KOPT-K1 (cell line): ENCODE results near the gene RRP1.

ENCODE experiments used
- H3K27ac ChIP-seq: fragments of 200-600 bp; sonication (generic); 2 replicates; pipeline ENCODE4 v1.5.1; 2016; ENCODE audit warnings: antibody characterized with exemption, mild to moderate bottlenecking, low read depth, low read length; ENCODE audit not compliant: poor library complexity, severe bottlenecking
- H3K36me3 ChIP-seq: fragments of 200-600 bp; sonication (generic); 2 replicates; pipeline ENCODE4 v1.5.1; 2017; ENCODE audit warnings: antibody characterized with exemption, mild to moderate bottlenecking, low read length, moderate library complexity; ENCODE audit not compliant: insufficient read depth
- H3K9me3 ChIP-seq: fragments of 200-600 bp; sonication (generic); 2 replicates; pipeline ENCODE4 v1.5.1; 2017; ENCODE audit warnings: antibody characterized with exemption, low read length, mild to moderate bottlenecking; ENCODE audit not compliant: insufficient read depth, poor library complexity, severe bottlenecking

RRP1 gene

DNA sequence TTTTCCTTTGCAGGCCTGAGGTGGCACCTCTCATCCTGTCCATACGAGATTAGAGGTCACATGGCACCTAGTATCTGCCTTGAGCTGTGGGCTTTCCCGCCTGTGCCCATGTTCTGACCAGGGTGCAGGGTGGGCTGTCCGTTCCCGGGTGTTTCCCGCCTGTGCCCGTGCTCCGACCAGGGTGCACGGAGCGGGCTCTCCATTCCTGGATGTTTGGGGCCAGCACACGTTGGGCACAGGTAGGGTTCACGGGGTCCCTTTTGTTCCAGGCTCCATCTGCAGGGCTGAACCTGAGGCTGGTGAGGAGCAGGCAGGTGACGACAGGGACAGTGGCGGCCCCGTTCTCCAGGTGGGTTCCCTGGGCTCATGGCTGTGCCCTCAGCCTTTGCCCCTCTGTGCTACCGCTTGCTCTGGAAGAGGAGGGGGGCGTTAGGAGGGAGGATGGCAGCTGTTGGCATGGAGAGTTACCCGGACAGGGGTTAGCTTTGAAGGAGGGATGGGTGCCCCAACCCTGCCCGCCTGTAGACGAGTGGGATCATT is 10.0 kb downstream of the RRP1 start:
- peaks cover 100% of the 10 kb centered on the region for H3K36me3 ChIP-seq
- H3K27ac ChIP-seq, result no peak overlapping the region
- no peaks in the 10 kb centered on the region for H3K9me3 ChIP-seq

DNA sequence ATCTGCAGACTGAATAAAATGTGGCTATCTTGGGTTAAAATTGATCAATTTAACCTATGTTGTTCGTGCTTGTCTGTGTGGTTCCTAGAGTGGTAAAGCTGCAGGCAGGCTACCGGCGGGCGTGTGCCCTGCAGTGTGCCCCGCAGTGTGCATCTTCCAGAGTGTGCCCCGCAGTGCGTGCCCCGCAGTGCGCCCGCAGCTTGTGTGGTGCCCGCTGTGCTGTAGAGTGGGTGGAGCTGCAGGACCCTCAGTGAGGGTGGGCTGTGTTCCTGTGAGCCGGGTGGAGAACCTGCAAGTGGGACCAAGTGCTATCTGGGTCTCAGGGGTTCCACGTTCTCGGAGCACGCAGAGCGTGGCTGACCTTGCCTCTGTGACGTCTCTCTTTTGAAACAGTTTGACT is 10.7 kb downstream of the RRP1 start:
- Histone ChIP-seq H3K27ac (no peak overlapping the region), H3K9me3 (no peaks in the 10 kb centered on the region), H3K36me3 (peaks cover 98% of the 10 kb centered on the region)

DNA sequence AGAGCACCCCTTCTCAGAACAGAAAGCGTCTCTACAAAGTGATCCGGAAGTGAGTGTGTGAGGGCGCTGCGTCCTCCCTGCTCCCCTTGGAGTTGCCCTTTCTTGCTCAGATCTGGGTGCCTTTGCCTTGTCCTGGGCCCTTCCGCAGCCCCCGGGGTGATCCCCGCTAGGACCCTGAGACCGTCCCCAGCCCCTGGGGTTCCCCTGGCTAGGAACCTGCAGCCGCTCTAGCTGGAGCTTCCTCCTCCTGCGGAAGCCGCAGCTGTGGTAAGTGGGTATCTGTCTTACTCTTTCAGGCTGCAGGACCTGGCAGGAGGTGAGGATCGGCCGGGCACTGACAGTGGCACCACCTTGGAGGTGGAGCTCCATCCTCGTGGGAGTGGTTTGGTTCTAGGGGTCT is 11.2 kb downstream of the RRP1 start:
- peaks cover 97% of the 10 kb centered on the region for H3K36me3 ChIP-seq
- H3K27ac ChIP-seq, result no peak overlapping the region
- H3K9me3 ChIP-seq, result no peaks in the 10 kb centered on the region

DNA sequence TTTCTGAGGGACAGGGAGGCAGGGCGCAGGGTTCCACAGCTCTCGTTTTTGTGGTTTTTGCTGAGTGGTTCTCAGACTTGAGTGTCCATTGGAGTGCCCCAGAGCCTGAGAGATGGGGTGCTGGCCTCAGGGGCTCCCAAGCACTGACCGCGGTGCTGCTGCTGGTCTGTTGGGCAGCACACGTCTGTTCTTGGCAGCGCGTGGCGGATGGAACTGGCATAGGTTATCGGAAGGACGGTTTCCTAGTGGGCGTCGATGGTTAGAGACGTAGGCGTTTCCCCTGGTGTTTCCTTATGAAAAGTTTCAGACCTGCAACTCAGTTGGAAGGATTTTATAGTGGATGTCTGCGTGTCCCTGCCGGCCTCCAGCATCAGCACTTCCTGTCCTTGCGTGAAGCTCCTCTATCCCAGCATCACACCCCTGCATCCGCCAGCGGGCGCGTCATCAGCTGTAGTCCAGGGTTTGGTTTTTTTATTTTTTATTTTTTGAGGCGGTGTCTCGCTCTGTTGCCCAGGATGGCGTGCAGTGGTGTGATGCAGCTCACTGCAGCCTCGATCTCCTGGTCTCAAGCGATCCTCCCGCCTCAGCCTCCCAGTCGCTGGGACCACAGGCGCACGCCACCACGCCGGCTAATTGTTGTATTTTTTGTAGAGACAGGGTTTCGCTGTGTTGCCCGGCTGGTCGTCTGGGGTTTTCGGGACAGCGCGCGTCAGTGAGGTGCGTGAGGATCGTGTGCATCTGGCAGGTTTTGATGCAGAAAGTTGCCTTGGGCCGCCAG is 11.8 kb downstream of the RRP1 start:
- Histone ChIP-seq H3K36me3 (peaks cover 97% of the 10 kb centered on the region), H3K27ac (no peak overlapping the region), H3K9me3 (no peaks in the 10 kb centered on the region)

- H3K9me3 ChIP-seq, result no peaks in the 10 kb centered on the region
- peaks cover 87% of the 10 kb centered on the region for H3K36me3 ChIP-seq
- H3K27ac ChIP-seq, result no peak overlapping the region
Observed at GRCh38 chr21:43802713-43803313, 13.4 kb downstream of the RRP1 start.

DNA sequence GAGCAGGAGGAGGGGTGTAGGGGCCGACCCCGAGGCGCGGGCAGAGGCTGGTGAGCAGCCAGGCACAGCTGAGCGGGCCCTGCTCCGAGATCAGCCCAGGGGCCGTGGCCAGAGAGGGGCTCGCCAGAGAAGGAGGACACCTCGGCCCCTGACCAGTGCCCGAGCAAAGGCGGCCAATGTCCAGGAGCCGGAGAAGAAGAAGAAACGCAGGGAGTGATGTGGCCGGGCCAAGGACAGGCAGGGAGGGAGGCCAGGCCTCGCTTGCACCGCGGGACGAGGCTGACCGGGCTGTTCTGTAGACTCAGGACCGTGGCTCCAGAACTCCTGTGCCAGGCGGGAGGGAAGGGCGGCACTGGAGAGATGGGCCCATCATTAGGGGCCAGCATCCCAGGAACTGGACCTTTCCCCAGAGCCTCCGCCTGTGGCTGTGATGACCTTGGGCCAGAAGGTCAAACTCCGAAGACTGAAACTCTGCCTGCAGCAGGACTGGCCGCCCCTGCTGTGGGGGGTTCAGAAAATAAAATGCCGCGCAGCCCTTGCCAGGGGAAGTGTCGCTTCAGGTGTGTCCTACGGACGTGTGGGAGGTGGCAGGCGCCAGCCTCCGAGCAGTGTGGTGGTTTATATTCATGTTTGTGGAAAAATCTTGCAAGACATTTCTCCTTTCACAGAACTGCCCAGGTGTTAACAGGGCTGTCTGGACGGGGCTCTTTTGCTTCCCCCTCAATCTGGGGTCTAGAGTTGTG is 14.4 kb downstream of the RRP1 start:
- Histone ChIP-seq H3K36me3 (peaks cover 77% of the 10 kb centered on the region), H3K9me3 (no peaks in the 10 kb centered on the region), H3K27ac (no peak overlapping the region)

DNA sequence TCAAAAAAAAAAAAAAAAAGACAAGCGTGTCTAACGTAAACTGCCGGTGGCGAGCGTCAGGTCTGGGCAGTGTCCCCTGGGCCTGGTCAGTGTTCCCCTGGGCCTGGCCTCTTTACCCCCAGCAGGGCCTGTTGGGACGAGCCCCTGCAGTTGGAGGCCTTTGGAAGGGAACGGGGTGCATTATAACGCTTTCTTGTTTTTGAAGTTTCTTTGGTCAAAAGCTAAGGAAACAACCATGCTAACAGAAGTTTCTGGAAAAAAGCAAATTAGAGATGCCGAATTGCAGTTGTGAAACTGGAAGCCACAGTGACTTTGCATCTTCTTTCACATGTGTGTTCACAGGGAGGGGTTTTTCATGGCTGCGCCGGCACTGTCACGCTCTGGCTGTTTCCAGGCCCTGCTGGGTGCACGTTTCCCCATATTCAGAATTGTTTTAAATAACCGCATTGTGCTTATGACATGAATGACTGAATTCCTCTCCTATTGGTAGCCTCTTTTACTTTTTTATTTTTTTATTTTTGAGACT is 16.0 kb downstream of the RRP1 start:
- Histone ChIP-seq H3K36me3 (peaks cover 61% of the 10 kb centered on the region), H3K27ac (no peak overlapping the region), H3K9me3 (no peaks in the 10 kb centered on the region)

- Histone ChIP-seq H3K9me3 (no peaks in the 10 kb centered on the region), H3K36me3 (peaks cover 53% of the 10 kb centered on the region), H3K27ac (no peak overlapping the region)
Observed at GRCh38 chr21:43806017-43806710, 16.8 kb downstream of the RRP1 start.

GRCh38 chr21:43808367-43808766 is 19.0 kb downstream of the RRP1 start:
- Histone ChIP-seq H3K36me3 (peaks cover 31% of the 10 kb centered on the region; the same call in 1 of the 2 replicates), H3K9me3 (no peaks in the 10 kb centered on the region), H3K27ac (no peak overlapping the region)

GRCh38 chr21:43808832-43809251 is 19.5 kb downstream of the RRP1 start:
- Histone ChIP-seq H3K9me3 (no peaks in the 10 kb centered on the region), H3K27ac (no peak overlapping the region), H3K36me3 (peaks cover 26% of the 10 kb centered on the region; the same call in 1 of the 2 replicates)

DNA sequence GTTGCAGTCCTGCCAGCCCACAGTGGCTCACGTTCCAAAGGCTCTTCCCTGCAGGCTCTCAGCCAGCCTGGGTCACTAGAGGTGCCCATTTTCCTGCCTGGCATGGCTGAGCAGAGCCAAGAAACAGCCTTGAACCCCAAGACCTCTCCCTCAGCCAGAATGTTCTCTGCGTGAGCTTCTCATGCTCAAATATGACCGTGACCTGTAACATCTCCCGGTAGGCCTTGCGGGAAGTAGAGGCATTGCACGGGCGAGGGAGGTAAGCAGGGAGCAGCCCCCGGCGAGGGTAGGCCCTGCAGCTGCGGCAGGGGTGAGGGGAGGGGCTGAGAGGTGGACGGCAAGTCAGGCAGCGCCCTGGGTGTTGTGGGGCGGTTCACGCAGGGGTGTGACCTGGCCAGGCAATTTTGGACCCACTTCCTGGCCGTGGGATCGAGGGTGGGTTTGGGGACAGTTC is 20.0 kb downstream of the RRP1 start:
- peaks cover 21% of the 10 kb centered on the region; the same call in 1 of the 2 replicates for H3K36me3 ChIP-seq

GRCh38 chr21:43809853-43810504 is 20.6 kb downstream of the RRP1 start:
- H3K27ac ChIP-seq, result no peak overlapping the region
- H3K9me3 ChIP-seq, result no peaks in the 10 kb centered on the region
- peaks cover 16% of the 10 kb centered on the region; the same call in 1 of the 2 replicates for H3K36me3 ChIP-seq

More for the DNA sequence above, 20.0 kb downstream of the RRP1 start:
- Histone ChIP-seq H3K9me3 (no peaks in the 10 kb centered on the region), H3K27ac (no peak overlapping the region)

DNA sequence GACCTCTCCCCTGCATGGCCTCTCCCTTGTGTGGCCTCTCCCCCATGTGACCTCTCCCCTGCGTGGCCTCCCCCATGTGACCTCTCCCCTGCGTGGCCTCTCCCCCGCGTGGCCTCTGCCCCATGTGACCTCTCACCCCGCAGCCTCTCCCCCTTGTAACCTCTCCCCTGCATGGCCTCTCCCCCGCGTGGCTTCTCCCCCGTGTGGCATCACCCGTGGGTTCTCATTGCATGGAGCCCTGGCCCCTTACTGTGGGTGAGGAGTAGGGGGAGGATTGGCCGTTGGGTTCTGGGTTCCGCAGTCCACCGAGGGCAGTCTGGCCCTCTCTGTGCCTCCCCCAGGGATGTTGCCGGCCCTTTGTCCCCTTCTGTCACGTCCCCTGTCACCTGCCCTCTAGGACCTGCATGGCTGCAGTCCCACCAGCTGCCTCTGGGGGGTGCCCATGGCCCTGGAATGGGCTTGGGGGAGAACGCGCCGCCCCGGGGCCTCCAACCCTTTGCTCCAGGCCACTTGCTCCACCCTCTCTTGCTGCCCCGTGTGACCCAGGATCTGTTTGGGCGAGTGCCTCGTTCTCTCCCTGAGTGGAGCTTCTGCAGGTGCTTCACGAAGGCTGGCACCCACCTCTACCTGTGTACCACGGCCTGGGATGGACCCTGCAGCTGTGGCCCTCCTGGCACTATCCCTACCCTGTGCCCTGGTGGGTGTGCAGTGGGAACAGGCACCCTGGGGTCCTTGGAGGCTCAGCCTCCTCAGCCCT is 21.3 kb downstream of the RRP1 start:
- Histone ChIP-seq H3K9me3 (no peaks in the 10 kb centered on the region), H3K36me3 (peaks cover 11% of the 10 kb centered on the region; the same call in 1 of the 2 replicates), H3K27ac (no peak overlapping the region)
